Fibroblast of peridontal ligament (primary cell): ENCODE results near the gene NOX3.
"Not testable (repeated sequence)": the region's sequence is repeated elsewhere in the genome, so short reads cannot be mapped to it uniquely, and the experiment has no call there.

Experiments used
- DNase-seq: peaks from one replicate; pipeline ENCODE4 v3.0.0-alpha.2; 2010; ENCODE audit errors: extremely low read depth

Gene NOX3

DNA sequence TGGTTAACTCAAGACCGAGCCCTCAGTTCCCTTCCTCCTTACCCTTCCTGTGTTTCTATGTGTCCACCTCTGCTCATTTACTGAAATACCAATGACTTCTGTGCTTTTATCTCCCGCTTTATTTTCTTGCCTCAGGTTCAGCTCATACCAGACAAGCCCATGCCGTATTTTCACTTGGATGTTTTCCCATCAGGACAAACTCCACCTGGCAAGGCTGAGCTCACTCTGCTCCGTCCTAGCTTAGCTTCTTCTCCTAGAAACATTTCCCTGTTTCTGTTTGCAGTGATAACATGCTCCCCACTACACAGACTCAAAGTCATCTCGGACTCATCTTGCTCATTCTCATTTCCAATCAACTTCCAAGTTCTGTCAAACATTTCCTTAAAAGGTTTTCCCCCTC, 84.4 kb downstream of the NOX3 start:
- no peak for DNase-seq

DNA sequence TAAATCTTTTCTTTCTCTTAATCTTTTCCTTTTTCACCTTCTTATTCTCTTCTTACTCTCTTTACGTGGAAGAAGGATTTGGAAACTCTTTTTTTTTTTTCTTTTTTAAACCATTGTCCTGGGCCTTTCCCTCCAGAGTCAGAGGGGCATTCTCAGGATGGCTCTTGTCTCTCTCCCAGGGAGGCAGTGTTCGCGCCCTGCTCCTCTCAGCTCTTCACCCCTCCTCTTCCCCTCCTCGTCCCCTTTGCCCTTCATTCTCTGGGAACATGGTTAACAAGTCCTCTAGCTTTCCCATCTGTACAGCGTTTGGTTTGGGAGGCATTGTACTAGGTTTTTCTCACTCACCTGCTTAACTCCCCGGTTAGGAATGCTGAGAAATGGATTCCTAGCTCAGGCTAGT, 89.3 kb downstream of the NOX3 start:
- no peak for DNase-seq

DNA sequence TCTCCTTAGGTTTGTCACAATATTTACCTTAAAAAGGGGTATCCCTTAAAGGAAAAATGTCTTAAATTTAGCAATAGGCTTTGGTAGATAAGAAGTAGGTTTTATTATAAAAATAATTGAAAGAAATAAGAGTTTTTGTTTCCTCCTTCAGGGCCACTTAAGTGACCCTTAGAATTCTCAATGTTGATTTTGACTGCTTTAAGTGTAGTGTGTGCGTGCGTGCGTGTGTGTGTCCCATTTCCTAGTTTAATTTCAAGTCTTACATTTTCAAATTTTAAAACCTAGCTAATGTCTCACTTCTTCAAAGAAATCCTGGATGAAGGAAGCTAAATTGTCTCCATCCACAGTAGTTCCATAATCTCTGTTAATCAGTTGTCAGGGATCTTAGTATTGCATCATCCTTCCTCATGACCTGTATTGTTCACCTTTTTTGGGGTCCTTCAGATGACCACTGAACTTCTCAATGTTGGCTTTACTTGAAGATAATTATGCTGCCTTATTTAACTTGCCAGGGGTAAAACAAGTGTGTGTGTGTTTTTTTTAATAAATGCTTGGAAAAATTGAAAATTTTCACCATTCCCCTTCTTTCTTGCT, 90.7 kb downstream of the NOX3 start:
- DNase-seq, result no peak

DNA sequence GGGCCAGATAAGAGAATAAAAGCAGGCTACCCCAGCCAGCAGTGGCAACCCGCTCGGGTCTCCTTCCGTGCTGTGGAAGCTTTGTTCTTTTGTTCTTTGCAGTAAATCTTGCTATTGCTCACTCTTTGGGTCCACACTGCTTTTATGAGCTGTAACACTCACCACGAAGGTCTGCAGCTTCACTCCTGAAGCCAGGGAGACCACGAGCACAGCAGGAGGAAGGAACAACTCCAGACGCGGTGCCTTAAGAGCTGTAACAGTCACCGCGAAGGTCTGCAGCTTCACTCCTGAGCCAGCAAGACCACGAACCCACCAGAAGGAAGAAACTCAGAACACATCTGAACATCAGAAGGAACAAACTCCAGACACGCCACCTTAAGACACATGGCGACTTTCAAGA, 91.6 kb downstream of the NOX3 start:
- not testable (repeated sequence) for DNase-seq

DNA sequence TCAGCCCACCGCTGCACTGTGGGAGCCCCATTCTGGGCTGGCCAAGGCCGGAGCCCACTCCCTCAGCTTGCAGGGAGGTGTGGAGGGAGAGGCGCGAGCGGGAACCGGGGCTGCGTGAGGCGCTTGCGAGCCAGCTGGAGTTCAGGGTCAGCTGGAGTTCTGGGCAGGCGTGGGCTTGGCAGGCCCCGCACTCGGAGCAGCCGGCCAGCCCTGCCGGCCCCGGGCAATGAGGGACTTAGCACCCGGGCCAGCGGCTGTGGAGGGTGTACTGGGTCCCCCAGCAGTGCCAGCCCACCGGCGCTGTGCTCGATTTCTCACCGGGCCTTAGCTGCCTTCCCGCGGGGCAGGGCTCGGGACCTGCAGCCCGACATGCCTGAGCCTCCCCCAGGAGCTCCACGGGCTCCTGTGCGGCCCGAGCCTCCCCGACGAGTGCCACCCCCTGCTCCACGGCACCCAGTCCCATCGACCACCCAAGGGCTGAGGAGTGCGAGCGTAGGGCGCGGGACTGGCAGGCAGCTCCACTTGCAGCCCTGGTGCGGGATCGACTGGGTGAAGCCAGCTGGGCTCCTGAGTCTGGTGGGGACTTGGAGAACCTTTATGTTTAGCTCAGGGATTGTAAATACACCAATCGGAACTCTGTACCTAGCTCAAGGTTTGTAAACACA, 92.5 kb downstream of the NOX3 start:
- DNase-seq, result not testable (repeated sequence)

DNA sequence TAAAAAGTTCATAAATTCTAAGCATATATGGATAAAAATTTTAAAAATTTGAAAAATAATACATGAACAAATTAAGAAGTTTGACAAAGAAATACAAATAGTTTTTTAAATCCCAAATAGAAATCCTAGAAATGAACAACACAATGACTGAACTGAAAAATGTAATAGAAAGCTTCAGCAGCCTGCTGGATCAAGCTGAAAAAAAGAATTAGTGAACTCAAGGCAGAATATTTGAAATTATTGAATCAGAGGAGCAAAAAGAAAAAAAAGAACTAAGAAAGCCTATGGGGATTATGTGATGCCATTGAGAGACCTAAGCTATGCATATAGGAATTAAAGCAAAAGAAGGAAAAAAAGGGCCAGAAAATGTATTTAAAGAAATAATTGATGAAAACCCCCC, 101.5 kb downstream of the NOX3 start:
- DNase-seq, result no peak

DNA sequence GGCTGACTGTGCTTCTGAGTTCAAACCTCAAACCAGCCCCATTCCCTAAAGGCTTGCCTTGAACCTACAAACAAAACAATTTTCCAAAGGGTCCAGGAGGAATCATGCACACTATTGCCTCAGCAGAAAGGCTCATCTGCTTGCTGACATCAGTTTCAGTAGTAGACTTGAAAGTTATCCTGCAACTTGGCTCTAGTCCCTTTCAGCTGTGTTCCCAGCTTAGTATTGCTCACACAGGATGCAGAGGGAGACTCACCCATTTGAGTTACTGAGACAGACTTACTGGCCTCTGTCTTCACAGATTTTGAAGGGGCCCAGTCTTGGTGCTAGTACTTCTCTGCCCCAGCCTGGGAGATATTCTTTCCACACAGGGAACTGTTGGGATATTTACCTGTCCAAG, 102.8 kb downstream of the NOX3 start:
- DNase-seq, result peak; percentile 87

DNA sequence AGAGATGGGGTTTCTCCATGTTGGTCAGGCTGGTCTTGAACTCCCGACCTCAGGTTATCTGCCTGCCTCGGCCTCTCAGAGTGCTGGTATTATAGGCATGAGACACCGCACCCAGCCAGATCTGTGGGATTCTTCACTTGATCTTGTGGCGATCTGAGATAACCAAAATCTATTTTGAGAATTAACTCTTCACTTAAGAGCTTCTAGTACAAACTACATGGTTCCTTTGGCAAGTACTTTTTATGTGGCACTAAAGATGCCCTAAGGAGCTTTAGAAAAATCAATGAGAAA, 103.6 kb downstream of the NOX3 start:
- no peak for DNase-seq

DNA sequence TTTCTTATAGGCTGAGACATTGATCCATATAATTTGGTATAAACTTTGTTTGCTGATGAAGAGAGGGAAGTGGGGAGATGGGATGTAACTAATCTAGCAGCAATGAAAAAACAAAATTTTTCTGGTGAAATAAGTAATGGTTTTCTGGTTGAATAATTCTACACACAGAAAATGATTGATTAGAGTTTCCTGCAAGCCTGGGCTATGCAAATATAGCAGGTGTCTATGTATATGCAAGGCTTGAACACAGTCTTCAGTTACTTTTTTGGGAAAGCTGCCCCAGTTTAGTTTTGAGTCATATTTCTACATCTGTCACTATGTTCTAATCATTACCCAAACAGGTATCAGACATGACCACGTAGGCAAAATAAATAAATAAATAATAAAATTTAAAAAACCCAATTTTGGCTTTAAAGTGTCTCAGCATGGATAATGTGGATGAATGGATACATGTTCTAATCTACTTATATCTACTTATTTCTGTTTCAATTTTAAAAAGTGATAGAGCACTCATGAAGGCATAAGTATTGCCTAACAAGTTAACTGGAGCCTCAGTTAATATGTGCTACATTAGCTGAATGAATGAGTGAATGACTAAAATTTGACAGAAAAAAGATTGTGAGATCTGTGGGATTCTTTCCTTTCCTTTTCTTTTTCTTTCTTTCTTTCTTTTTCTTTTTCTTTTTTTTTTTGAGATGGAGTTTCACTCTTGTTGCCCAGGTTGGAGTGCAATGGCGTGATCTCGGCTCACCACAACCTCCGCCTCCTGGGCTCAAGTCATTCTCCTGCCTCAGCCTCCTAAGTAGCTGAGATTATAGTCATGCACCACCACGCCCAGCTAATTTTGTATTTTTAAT, 104.1 kb downstream of the NOX3 start:
- no peak for DNase-seq

DNA sequence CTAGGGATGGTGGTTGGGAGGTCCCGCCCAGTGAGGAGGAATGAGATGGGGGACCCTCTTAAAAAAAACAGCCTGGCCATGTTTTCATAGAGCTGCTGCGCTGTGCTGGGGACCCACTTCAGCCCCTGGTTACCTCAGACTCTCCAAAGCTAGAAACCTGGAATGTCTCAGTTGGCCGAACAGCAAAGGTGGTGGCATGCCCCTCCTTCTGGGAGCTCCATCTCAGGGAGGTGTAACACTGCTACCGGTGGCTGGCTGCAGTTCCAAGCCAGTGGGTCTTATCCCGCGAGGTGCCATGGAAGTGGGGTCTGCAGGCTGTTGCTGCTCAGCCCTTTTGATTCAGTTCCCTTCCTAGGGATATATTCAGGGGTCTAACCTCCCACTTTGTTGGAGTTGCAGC, 105.7 kb downstream of the NOX3 start:
- no peak for DNase-seq

DNA sequence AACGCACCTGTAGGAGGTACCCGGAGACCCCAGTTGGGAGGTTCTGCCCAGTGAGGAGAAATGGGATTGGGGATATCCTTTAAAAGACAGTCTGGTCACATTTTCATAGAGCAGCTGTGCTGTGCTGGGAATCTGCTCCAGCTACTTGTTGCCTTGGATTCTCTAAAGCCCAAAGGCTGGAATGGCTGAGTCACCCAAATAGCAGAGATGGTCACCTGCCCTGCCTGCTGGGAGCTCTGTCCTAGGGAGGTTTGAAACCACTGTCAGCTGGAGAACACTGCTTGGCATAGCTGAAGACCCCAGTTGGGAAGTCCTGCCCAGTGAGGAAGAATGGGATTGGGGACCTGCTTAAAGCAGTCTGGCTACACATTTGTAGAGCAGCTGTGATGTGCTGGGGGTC, 106.5 kb downstream of the NOX3 start:
- DNase-seq, result peak; percentile 61

DNA sequence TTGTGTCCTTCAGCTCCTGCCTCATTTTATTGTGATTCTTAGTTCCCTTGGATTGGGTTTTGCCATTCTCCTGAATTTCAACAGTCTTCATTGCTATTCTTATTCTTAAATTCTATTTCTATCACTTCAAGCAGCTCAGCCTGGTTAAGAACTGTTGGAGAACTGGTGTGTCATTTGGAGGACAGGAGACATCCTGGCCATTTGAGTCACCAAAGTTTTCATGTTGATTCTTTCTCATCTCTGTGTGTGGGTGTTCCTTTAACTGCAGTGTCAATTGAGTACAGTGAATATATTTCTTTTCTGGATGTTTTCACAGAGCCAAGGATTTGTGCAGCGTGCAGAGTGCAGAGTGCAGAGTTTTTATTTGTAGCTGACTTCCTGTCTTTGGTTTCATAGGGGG, 107.8 kb downstream of the NOX3 start:
- DNase-seq, result no peak

DNA sequence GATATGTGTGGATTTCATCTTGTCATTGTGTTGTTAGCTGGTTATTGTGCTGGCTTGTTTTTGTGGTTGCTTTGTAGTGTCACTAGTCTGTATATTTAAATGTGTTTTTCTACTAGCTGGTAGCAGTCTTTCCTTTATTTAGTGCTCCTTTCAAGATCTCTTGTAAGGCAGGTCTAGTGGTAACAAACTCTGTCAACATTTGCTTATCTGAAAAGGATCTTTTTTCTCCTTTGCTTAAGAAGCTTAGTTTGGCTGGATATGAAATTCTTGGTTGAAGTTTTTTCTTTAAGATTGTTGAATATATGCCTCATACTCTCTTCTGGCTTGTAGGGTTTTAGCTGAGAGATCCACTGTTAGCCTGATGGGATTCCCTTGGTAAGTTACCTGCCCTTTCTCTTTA, 108.7 kb downstream of the NOX3 start:
- no peak for DNase-seq
